ENCODE data around the gene DMAC2. TPM values are rescaled to one million over a fixed set of nuclear protein-coding genes. Genes with fewer than 3 reads are reported as not detected.
"Not testable (repeated sequence)": the region's sequence is repeated elsewhere in the genome, so short reads cannot be mapped to it uniquely, and the experiment has no call there.

DMAC2 gene
- total RNA-seq, 1 experiment from 2014 or later = 77.6 TPM

GRCh38 chr19:41476583-41476982 lies 36.9 kb upstream of the DMAC2 start (continued):
- TF ChIP-seq AFF4 (CRISPR knock-in tag; IDR thresholded peaks at IDR 0.05; ENCODE audit: borderline replicate concordance) (no peak), ZNF263 (CRISPR knock-in tag; IDR thresholded peaks at IDR 0.05; ENCODE audit: low read depth) (no peak), ATF6 (CRISPR knock-in tag; IDR thresholded peaks at IDR 0.05) (no peak), RELA (CRISPR knock-in tag; IDR thresholded peaks at IDR 0.05; ENCODE audit: borderline replicate concordance) (no peak), SMAD3 (CRISPR knock-in tag; IDR thresholded peaks at IDR 0.05; ENCODE audit: borderline replicate concordance) (no peak), ZNF416 (CRISPR knock-in tag; IDR thresholded peaks at IDR 0.05) (no peak), IRF1 (CRISPR knock-in tag; IDR thresholded peaks at IDR 0.05) (no peak), KAT7 (CRISPR knock-in tag; IDR thresholded peaks at IDR 0.05; ENCODE audit: borderline replicate concordance) (no peak), NR2C2 (CRISPR knock-in tag; IDR thresholded peaks at IDR 0.05) (no peak), ZNF281 (CRISPR knock-in tag; IDR thresholded peaks at IDR 0.05) (no peak), GABPB1 (CRISPR knock-in tag; IDR thresholded peaks at IDR 0.05) (no peak)

- H3K27ac Mint-ChIP-seq; H3K4me3 Mint-ChIP-seq; ATAC-seq; CTCF ChIA-PET; H3K4me1 Mint-ChIP-seq; DNase-seq (ENCODE audit: low spot score); POLR2A ChIA-PET: not testable (repeated sequence)
- Mint-ChIP-seq H3K27me3 (ENCODE audit: low read depth) (peaks cover 29% of the 10 kb centered on the region), H3K36me3 (peaks cover 15% of the 10 kb centered on the region), H3K9me3 (peaks cover 86% of the 10 kb centered on the region)
- peak; percentile 31; the same call in 1 of the 2 replicates for TF ChIP-seq GABPB1 (CRISPR knock-in tag; IDR thresholded peaks at IDR 0.05)
Measured at GRCh38 chr19:41463257-41464256, 23.8 kb upstream of the DMAC2 start.

GRCh38 chr19:41462497-41462896 lies 22.8 kb upstream of the DMAC2 start:
- DNase-seq (ENCODE audit: low spot score) (no peak), ATAC-seq (no peak)
- ChIA-PET POLR2A (no interaction called here), CTCF (no interaction called here)
- Mint-ChIP-seq H3K4me1 (no peaks in the 10 kb centered on the region), H3K9me3 (peaks cover 79% of the 10 kb centered on the region), H3K36me3 (peaks cover 15% of the 10 kb centered on the region), H3K4me3 (no peak overlapping the region), H3K27ac (no peak overlapping the region), H3K27me3 (ENCODE audit: low read depth) (peaks cover 38% of the 10 kb centered on the region)
- no peak for TF ChIP-seq ZBTB21 (CRISPR knock-in tag; IDR thresholded peaks at IDR 0.05; ENCODE audit: borderline replicate concordance)
